B cell (primary cell): Measurements from ENCODE around the gene SMCO1.

Source experiments
- EZH2 ChIP-seq: IDR thresholded peaks from 2 replicates; pipeline ENCODE4 v1.6.1; 2012; ENCODE audit warnings: borderline replicate concordance, low read depth, mild to moderate bottlenecking, moderate library complexity, low read length; ENCODE audit not compliant: insufficient read depth, poor library complexity, severe bottlenecking
- TF ChIP-seq, protein P1 (sequence below): fragments of 200-600 bp; IDR thresholded peaks from one replicate; pipeline ENCODE4 v1.8.0; 2022; ENCODE audit warnings: antibody characterized with exemption, mild to moderate bottlenecking

DNA sequence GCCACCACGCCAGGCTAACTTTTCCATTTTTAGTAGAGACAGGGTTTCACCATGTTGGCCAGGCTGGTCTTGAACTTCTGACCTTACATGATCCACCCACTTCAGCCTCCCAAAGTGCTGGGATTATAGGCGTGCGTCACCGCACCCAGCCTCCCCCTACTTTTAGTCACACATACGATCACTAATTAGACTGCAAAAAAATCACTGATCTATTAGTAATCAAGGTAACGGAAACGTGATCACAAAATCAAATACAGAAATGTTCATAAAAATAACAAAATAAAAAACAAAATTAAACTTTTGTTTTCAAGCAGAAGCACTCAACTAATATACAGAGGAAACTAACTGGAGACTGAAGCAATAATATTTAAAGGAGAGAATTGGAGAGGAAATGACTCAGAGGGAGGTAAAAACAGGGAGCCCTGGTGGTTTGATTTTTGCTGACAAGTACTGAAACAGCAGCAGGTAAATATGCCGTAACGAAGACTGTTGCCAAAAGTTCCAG is 48.6 kb upstream of the SMCO1 start:
- TF ChIP-seq, protein P1, sequence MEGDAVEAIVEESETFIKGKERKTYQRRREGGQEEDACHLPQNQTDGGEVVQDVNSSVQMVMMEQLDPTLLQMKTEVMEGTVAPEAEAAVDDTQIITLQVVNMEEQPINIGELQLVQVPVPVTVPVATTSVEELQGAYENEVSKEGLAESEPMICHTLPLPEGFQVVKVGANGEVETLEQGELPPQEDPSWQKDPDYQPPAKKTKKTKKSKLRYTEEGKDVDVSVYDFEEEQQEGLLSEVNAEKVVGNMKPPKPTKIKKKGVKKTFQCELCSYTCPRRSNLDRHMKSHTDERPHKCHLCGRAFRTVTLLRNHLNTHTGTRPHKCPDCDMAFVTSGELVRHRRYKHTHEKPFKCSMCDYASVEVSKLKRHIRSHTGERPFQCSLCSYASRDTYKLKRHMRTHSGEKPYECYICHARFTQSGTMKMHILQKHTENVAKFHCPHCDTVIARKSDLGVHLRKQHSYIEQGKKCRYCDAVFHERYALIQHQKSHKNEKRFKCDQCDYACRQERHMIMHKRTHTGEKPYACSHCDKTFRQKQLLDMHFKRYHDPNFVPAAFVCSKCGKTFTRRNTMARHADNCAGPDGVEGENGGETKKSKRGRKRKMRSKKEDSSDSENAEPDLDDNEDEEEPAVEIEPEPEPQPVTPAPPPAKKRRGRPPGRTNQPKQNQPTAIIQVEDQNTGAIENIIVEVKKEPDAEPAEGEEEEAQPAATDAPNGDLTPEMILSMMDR: no peak
- no peak for TF ChIP-seq EZH2
